Measurements from ENCODE around the gene DPP10.
"Not testable (repeated sequence)": the region's sequence is repeated elsewhere in the genome, so short reads cannot be mapped to it uniquely, and the experiment has no call there.

Gene DPP10

DNA sequence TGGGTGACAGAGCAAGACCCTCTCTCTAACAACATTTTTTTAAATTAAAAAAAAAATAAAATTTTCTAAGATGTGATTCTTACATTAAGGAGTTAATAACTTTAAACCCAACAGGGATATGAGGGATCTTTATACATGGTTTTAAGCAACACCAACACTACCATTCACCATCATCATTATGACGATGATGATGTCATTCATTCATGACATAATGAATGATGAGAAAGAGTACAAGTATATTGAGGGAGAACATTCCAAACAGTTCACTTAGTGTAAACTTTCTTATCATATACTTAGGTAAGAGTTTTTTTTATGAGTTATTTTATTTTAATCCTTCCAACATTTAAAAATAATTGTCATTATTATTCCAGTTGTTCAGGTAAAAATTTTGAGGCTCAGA, 863.3 kb downstream of the DPP10 start:
- DNase-seq = no peak

DNA sequence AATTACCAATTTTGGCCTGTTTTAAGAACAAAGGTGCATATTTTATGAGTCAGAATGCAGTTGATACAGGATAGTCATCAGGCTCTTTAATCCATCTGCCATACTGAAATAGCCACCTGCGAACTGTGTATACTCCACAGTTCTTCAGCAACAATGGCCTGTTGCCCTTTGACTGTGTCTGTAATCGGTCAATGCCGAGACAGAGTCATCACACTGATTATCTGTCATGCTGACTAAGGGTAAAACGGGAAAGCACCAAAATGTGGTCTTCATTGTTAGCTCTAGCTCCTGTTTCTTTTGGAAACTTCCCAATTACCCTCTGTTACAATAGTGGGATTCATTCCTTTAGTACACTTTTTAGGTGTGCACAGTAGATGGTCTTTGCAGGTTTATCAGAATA, 871.7 kb downstream of the DPP10 start:
- DNase-seq = no peak

DNA sequence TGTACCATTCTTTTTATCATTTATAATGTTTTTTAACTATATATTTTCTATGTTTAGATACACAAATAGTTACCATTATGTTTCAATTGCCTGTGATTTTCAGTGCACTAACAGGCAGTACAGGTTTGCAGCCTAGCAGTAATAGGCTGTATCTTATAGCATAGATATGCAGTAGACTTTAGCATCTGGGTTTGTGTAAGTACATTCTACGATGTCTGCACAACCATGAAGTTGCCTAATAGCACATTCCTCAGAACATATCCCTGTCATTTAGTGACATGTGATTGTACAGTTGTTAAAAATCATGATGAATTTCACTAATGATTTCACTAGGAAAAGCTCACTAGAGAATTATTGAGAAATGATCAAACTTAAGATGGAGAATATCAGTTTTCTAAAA, 884.6 kb downstream of the DPP10 start:
- DNase-seq = no peak

DNA sequence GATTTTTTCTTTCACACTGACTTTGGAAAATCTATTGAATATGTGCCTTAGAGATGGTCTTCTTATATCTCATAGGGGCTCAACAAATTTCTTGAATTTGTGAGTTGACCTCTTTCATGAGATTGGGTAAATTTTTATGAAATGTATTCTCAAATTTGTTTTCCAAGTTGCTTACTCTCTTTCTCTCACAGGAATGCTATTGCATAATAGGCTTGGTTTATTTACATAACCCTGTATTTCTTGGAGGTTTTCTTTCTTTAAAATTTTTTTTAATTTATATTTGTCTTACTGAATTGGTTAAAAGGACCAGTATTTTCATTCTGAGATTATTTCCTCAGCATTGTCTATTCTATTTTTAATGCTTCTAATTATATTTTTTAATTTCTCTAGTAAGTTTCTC, 917.1 kb downstream of the DPP10 start:
- no peak for DNase-seq

DNA sequence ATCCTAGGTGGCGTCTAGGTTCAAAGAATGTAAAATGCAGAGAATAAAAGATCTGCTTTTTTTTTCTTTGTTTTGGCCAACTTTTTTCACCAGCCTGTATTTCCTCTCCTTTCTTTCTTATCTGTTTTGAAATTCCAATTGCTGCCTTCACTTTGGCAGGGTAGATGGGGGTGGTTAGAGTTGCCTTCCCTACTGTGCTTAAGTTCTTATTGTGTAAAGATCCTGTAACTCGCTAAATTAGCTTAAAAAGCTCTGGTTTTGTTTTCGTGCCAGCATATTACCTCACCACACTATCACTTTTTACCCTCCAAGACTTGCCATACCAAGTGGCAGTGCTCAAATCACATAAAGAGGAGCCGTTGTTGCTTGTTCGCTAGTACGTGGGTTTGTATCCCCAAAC, 921.7 kb downstream of the DPP10 start:
- no peak for DNase-seq

DNA sequence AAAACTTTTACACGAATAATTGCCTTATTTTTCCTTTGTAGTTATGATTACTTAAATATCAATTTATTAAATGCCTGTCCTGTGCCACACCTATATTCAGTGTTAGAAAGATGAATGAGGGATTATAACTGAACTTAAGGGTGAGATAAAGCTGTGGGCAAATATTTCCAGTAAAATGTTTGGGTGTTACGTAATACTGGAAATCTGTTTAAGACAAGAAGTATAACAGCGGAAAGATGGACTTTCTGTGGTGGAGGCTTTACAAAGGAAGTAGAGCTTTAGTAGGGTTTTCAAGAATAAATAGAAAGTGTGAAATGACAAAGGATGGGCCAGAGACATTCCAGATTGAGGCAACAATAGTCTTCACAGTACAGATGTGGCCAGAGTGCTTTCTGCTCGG, 927.0 kb downstream of the DPP10 start:
- DNase-seq = no peak

DNA sequence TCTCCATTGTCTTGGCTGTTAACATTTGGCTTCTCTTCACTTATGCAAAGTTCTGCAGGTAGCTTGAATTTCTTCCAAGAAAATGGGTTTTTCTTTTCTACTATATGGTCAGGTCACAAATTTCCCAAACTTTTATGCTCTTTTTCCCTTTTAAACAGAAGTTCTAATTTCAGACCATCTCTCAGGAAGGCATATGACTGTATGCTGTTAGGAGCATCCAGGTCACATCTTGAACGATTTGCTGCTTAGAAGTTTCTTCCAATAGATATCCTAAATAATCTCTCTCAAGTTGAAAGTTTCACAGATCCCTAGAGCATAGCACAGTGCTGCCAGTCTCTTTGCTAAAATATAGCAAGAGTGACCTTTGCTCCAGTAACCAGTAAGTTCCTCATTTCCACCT, 932.5 kb downstream of the DPP10 start:
- no peak for DNase-seq

DNA sequence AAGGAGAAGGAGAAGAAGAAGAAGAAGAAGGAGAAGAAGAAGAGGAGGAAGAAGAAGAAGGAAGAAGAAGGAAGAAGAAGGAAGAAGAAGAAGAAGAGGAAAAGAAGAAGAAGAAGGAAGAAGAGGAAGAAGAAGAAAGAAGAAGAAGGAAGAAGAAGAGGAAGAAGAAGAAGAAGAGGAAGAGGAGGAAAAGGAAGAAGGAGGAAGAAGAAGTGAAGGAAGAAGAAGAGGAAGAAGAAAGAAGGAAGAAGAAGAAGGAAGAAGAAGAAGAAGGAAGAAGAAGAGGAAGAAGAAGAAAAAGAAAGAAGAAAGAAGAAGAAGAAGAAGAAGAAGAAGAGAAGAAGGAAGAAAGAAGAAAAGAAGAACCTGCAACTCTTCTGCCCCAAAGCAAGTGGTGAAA, 942.0 kb downstream of the DPP10 start:
- no peak for DNase-seq

DNA sequence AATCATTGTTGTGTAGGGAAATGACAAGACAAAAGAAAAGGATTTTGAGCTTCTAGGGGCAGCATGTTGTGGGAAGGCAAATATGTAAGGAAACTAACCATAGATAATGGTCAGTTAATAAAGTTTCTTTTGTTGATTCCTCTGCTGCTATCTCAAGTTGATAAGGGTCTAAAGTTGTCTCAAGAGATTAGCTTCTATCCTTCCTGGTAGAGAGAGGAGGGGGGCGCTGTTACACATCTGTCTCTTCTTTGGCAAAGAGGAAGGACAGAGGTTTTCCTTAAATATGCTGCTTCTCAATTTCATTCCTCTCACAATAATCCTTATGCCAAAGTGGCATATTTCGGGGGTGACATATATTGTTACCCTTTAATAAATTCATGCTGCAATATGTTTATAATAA, 944.0 kb downstream of the DPP10 start:
- no peak for DNase-seq

DNA sequence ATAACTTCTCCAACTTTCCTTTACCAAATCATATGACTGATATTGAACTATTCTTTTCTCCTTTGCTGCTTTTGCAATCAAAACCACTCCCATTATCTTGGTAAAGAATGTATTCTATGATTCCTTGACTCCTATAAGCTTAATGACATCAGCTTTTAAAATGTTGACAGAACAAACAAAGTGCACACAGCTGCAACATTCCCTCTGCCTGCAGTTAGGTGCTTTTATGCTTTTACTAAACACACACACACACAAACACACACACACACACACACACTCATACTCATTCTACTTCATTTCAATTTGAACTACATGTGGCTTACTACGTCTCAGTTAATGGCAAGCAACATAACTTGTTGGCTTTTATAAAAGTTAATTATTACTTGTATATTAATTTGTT, 946.6 kb downstream of the DPP10 start:
- DNase-seq = no peak

DNA sequence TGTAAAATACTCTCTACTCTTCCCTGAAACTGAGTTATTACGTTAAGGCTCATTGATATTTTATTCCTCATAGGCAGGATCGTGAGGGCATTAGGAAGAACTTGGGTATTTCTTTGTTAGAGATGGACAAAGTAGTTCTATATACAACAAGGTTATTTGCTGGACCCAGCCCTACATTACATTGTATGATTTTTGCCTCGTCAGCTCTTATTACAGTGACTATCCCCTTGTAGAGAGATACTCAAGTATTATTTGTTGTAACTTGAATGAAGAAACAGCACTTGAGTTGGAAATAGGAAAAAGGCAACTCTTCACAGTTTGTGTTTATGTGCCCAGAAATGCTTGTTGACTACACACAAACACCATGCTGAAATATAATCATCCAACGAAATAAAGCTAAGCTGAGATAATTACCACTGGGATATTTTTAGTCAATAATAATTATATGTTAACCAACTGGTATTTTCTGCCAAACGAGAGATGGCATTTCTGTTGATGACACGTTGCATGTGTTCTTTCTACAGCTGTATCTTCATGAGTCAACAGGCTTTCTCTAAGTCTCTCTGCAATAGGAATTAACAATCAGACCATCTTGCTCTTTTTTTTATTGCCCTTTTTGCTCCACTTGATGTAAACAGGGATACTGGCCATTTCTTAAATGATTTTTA, 947.6 kb downstream of the DPP10 start:
- no peak for DNase-seq

DNA sequence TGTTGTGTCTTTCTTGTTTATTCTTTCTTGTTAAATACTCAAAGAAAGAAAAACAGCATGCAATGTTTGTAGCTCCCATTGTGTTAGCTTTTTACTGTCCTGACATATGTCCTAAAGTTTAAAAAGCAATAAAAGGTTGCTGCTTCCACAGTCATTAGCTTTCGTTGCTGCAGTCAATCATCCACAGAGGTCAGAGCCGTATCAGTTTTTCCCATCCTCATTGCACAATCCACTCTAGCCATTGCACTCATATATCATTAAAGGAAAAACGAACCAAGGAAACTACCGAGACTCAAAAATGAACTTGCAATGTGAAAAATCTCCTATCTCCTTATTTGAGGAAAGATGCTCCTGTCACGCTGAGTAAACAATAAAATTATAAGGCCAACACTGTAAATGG, 954.1 kb downstream of the DPP10 start:
- no peak for DNase-seq

DNA sequence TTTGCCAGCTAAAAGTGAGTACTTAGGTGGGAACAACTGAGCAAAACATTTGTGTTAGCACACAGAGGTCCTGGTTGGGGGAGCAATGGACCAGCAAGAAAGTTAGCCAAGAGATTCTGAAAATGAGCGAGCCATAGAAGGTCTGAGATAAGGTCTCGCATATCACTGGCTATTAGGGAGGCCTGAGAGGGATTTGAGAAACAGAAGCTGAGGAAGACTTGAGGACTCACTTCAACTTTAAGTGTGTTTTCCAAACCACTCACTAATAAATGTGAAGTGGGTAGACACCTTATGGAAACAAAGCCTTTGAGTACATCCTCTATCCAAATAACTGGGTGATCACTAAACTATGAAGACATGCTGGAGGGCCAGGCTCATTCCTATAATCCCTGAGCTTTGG, 958.5 kb downstream of the DPP10 start:
- no peak for DNase-seq

DNA sequence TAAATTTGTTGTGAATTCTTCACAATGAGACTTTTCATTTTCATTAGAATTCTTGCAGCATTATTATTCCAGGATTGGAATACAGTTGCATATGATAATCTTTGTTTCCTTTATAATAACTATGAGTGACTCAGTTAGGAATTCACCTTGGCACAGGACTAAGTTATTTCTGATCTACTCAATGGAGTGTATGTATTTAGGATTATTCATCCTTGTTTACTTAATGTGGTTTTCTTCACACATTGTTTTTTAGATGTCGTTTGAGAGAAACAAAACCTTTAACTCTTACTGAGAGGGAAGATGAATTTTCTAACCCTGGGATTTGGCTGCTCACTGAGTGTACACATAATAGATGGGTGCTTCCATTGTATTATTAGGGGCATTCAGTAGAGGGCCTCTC, 970.1 kb downstream of the DPP10 start:
- DNase-seq = no peak

DNA sequence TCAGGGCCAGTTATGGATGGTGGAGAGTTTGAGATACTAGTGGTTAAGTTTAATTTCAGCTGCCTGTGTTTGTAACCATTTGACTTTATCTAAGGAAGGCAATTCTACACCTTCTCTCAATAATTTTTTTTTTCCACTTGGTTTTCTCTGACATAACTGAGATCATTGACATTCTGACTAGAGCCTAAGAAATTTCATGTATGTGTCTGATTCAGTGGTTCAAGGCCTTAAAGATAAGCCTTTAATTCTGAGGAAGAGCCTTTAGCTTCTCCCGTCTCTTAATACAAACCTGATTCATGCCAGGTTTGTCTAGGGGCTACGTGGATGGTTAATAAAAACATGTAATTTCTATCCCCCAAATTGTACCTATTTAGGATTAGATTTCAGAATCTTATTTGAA, 971.4 kb downstream of the DPP10 start:
- DNase-seq = no peak

DNA sequence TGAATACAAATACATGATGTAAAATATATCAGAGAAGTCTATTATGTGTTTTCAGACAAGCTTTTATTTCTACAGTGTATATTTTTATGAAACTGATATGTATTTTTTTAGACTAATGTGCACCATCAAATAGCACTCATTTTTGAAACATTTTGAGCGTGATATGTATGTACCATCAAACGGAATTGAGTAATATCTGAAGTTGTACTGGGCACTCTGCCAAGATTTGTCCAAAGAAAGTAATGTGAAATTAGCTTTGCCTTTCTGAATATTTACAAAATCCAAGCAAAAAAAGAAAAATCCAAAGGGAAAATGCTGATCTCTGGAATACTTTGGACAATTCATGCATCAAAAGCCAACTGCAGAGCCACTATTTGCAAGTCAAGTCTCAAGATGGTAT, 972.0 kb downstream of the DPP10 start:
- no peak for DNase-seq

DNA sequence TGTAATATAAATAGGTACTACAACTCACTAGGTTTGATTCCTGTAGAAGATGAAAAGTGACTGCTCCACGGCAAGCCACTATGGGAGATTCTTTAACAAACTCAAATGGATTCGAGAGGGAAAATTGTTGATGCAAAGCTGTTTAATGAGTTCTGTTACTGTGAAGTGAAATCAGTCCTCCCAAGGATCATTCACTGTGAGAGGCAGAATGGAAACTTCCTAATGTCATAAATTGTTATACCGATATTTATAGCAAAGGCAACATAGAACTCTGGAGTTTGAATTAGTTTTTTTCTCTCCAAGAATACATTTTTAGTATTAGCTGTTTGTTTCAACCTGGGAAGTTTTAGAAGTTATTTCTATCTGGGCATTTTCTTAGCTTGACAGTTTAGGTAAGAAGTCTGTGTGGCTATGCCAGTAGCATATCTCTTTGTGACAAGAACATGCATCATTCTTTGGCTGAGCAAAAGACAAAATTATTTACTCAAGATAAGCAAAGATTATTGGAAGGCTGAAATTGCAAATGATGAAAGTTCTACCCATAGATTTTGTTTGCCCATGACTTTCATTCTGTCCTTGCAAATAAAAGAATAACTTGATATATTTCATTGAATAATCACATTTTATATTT, 979.7 kb downstream of the DPP10 start:
- no peak for DNase-seq

DNA sequence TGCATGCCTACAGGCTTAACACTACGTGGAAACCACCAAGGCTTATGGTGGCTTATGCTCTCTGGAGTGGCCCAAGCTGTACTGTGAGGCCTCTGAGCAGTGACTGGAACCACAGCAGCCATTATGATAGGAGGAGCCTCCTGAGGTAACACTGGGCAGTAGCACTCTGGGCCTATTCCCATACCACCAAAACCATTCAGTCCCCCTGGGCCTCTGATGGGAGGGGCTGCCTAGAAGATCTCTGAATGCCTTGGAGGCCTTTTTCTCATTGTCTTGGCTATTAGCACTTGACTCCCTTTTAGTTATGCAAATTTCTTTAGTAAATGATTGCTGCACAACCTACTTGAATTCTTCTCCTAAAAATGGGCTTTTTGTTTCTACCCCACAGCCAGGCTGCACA, 985.0 kb downstream of the DPP10 start:
- DNase-seq = no peak

DNA sequence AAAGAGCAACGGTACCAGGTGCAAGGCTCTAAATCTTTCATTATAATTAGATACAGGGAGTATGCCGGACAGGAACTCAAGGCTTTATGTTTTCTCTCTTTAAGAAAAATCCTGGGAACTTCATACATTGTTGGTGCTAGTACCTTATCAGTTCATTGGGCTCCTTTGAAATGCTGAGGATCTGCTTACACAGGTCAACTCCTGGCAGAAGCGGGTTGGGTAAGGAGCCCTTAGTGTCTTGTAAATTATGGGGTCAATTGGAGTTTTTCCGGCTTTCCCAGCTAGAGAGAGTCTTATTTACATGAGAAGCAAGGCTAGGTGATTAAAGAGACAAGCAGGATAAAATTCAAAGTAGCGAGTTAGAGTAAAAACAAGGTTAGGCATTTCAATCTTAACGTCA, 998.3 kb downstream of the DPP10 start:
- not testable (repeated sequence) for DNase-seq

DNA sequence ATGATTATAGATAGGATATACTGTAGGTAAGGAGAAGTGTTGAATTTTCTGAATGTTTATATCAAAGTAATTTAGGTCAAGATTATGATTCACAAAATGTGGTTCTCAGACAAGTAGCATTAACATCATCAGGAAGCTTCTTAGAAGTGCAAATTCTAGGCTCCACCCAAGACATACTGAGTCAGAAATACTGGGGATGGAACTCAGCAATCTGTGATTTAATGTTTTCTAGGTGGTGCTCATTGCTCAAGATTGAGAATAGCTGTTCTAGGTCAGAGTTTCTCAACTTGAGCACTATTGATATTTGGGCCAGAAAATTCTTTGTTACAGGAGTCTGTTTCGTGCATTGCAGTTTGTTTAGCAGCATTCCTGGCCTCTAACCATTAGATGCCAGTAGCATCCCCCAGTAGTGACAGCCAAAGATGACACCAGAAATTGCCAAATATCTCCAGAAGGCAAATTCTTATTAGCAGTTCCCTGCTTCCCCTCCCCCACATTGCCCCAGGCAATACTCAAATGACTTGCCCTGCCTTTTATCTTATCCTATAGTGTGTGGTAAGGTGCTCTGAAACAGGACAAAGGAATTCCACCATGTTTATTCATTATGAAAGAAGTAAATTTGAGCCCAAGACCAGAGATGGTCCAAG, 1001.2 kb downstream of the DPP10 start:
- no peak for DNase-seq

DNA sequence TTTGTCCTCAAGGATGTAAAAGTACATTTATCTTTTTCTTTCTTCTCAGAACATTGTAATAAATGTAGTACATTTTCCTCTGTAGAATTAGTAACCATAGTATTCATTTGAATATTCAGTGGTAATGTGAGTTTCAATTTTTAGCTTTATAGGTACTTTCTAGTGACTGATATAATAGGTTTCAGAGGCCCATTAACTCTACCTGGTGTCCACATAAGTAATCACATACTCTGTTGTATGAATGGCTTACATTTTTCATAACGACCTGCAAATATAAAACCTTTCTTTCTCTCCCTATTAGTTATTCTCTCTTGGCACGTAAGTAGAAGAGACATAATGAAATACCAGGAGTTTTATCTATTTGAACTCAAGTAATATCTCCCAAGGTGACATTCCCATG, 1017.6 kb downstream of the DPP10 start:
- no peak for DNase-seq

DNA sequence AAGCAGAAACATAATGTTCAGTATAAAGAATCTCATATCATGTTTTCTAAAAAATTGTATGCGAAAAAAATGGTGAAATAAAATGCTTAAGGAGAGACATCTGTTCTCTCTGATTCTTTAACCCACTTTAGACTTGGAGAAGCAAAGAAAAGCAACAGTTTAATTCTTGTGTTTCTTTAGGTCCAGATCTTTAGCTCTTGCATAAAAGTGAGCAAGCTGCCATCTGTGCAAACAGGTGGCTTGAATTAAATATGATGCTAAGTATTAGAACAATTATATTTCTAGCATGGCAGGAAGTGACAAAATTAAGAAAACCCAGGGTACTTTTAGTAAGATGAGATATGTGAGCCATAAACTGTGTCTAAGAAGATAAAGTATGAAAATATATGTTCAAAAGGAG, 1038.3 kb downstream of the DPP10 start:
- DNase-seq = no peak

DNA sequence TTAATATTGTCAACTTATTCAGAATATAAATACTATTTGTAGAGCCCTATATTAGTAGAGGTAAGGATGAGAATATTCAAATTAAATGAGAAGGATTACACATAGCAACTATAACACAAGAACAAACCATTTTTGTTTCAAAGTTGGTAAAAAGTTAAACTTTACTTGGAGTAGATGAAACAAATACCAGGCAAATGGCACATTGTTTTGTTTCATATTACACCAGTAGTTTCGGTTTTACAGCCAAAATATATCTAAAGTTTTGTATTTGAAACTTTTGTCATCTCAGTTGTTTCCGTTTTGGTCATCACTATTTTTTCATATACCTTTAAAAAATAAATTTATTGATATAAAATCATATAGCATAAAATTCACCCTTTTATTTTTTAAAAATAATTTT, 1039.4 kb downstream of the DPP10 start:
- DNase-seq = no peak

DNA sequence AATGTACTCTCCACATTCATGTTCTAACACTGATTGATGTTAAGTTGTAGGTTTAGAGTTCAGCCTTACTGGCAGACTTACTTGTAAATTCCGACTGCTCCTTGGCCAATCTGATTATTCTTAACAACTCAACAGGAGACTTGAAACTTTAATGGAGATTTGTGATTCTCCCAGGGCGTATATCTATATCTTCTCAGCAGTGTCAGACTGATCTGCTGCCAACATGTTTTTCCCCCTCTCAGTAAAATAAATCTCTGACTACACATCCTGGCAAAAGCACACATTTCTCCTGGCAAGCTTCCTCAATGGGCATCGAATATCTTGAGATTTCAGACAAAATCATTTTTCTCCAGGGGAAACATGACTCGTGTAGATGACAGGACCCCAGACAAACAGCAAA, 1041.2 kb downstream of the DPP10 start:
- DNase-seq = no peak

DNA sequence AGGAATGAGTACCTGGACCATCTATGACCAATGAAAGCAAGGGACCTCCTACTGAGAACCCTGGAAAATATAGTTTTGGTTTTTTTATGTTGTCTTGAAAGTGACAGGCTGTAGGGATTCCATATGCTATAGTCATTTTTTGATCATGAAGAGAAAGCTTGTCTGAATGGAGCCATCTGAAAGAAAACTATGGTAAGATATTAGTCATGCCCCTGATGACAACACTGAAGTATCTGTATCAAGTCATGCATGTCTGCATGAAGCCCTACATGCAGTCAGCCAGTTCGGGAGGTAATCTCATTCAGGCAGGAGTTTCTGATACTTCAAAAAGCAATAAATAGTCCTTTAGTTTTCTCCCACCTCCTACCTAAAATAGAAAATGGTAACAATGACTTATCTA, 1042.0 kb downstream of the DPP10 start:
- DNase-seq = no peak
